ENCODE results near the gene ADH7. TPM values are rescaled to one million over a fixed set of nuclear protein-coding genes. Genes with fewer than 3 reads are reported as not detected.

Gene ADH7
- total RNA-seq, 1 experiment from 2014 or later, result not detected

- ChIA-PET CTCF (no interaction called here), POLR2A (no interaction called here), RAD21 (ENCODE audit: low non-redundant PET in 1 of 2, low total read pairs in 2 of 2, uncharacterized antibody in 2 of 2, unreplicated experiment in 2 of 2) (no interaction called here)
- no peak for DNase-seq (ENCODE audit: low read depth, low spot score)
- BruUV-seq (replicated peaks), result no TSS peak
- Histone ChIP-seq H3K27ac (ENCODE audit: low read depth, low read length) (no peak overlapping the region), H3K36me3 (ENCODE audit: control insufficient read depth in 1 of 2, insufficient read depth in 2 of 2, low read length in 2 of 2) (no peaks in the 10 kb centered on the region), H3K9me3 (ENCODE audit: control insufficient read depth in 1 of 2, insufficient read depth in 1 of 2, low read depth in 1 of 2, low read length in 2 of 2) (no peaks in the 10 kb centered on the region), H3K9me2 (ENCODE audit: insufficient read depth) (no peaks in the 10 kb centered on the region), H4K20me1 (ENCODE audit: insufficient read depth) (no peaks in the 10 kb centered on the region), H3K27me3 (ENCODE audit: insufficient read depth, low read length) (no peaks in the 10 kb centered on the region), H3K79me2 (ENCODE audit: insufficient read depth, low read length) (no peaks in the 10 kb centered on the region), H2AFZ (ENCODE audit: low read depth, low read length, poor library complexity, severe bottlenecking) (no peak overlapping the region), H3K9ac (ENCODE audit: low read length) (no peak overlapping the region), H3K4me2 (ENCODE audit: low read length) (no peak overlapping the region), H3K4me1 (ENCODE audit: control insufficient read depth in 1 of 2, insufficient read depth in 2 of 2, low read length in 2 of 2) (no peaks in the 10 kb centered on the region), H3K4me3 (replicated peaks in 1 of 2; ENCODE audit: low read depth in 1 of 2, low read length in 2 of 2) (no peak overlapping the region)
- intact Hi-C loops (cut with micrococcal nuclease), result no loop called here
- TF ChIP-seq TCF7L2 (IDR thresholded peaks at IDR 0.05; ENCODE audit: borderline replicate concordance, extremely low read depth, insufficient read depth, insufficient read length), result no peak
- no peak for TF ChIP-seq EZH2 (IDR thresholded peaks at IDR 0.05)
- no peak for TF ChIP-seq EGR1 (IDR thresholded peaks at IDR 0.05; ENCODE audit: low read depth)
- TF ChIP-seq EZH2phosphoT487 (IDR thresholded peaks at IDR 0.05; ENCODE audit: borderline replicate concordance), result no peak
- no peak for TF ChIP-seq REST (IDR thresholded peaks at IDR 0.05; ENCODE audit: low read depth)
- no peak for TF ChIP-seq ZNF274 (IDR thresholded peaks at IDR 0.05; ENCODE audit: low read depth, low read length)
- no peak for TF ChIP-seq ELF1 (IDR thresholded peaks at IDR 0.05; ENCODE audit: borderline replicate concordance, low read depth)
- no peak for TF ChIP-seq POLR2A (IDR thresholded peaks at IDR 0.05; ENCODE audit: borderline replicate concordance, extremely low read depth, insufficient read depth, insufficient read length)
- ATAC-seq, result no peak
Measured at GRCh38 chr4:99437723-99438404, 2.7 kb upstream of the ADH7 start.

Data from HCT116 (cell line).